T-cell (primary cell): ENCODE data around the gene ODAD3. TPM values are rescaled to one million over a fixed set of nuclear protein-coding genes. Genes with fewer than 3 reads are reported as not detected.

Source experiments
- ATAC-seq, 4 experiments: fragments of 200-7000 bp in 3 of 4; fragments of 150-1000 bp in 1 of 4; cut with Tn5 transposase; replicated peaks in 1 of 4; 1 replicate in 3 of 4; 2 replicates in 1 of 4; pipeline ENCODE4 v1.10.0; 2021; ENCODE audit warnings: moderate library complexity in 3 of 4, mild to moderate bottlenecking in 2 of 4, moderate number of reproducible peaks in 1 of 4
- CTCF ChIA-PET, 2 donors: fragments of 300-600 bp; sonication (Branson Sonifier 250); formaldehyde crosslinking; loops; one replicate each; lab custom pipeline; 2022; ENCODE audit warnings: antibody characterized with exemption in 2 of 2; lab: Charles Lee
- POLR2A ChIA-PET, 2 donors: fragments of 300-600 bp; sonication (Branson Sonifier 250); formaldehyde crosslinking; loops; one replicate each; lab custom pipeline; 2022; ENCODE audit warnings: antibody characterized with exemption in 2 of 2; lab: Charles Lee
- DNase-seq, 35 experiments: peaks; one replicate each; pipeline versions ENCODE4 v3.0.0 to v3.0.0-alpha.2; 2013 to 2023
- H3K27ac ChIP-seq: one replicate; pipeline ENCODE4 v1.5.1; 2013; ENCODE audit warnings: low read length
- H3K27me3 ChIP-seq, 2 experiments: replicated peaks in 1 of 2; 1 replicate in 1 of 2; 2 replicates in 1 of 2; pipeline versions ENCODE4 v1.6.1 to v1.7.0; 2013; ENCODE audit warnings: low read length in 1 of 2, mixed read lengths in 1 of 2; ENCODE audit not compliant: control insufficient read depth in 2 of 2, insufficient read depth in 2 of 2; ENCODE audit errors: extremely low read depth in 1 of 2
- H3K36me3 ChIP-seq, 2 donors: 1 replicate in 1 of 2; 2 replicates in 1 of 2; pipeline versions ENCODE4 v1.6.1 to v1.7.0; 2013; ENCODE audit warnings: low read length in 1 of 2; ENCODE audit not compliant: control insufficient read depth in 2 of 2, insufficient read depth in 1 of 2; ENCODE audit errors: extremely low read depth in 1 of 2
- H3K4me1 ChIP-seq, 2 experiments: 1 replicate in 1 of 2; 2 replicates in 1 of 2; pipeline versions ENCODE4 v1.6.1 to v1.7.0; 2013; ENCODE audit warnings: low read length in 2 of 2, mixed read lengths in 1 of 2; ENCODE audit not compliant: insufficient read depth in 2 of 2, control insufficient read depth in 1 of 2; ENCODE audit errors: extremely low read depth in 1 of 2
- H3K4me3 ChIP-seq, 2 donors: 1 replicate in 1 of 2; 2 replicates in 1 of 2; pipeline versions ENCODE4 v1.5.1 to v1.7.0; 2013; ENCODE audit warnings: mild to moderate bottlenecking in 2 of 2, low read length in 1 of 2, moderate library complexity in 1 of 2; ENCODE audit not compliant: control insufficient read depth in 1 of 2; ENCODE audit errors: extremely low read depth in 1 of 2
- H3K9me3 ChIP-seq: 2 replicates; pipeline ENCODE4 v1.7.0; 2013
- H3K27ac Mint-ChIP-seq, 2 donors: one replicate each; pipeline ENCODE4 v1.8.0; 2020 to 2021; ENCODE audit warnings: mild to moderate bottlenecking in 2 of 2, mixed read lengths in 2 of 2
- H3K27me3 Mint-ChIP-seq, 2 donors: one replicate each; pipeline ENCODE4 v1.8.0; 2021 to 2022; ENCODE audit warnings: mixed read lengths in 2 of 2
- H3K36me3 Mint-ChIP-seq: one replicate; pipeline ENCODE4 v1.8.0; 2021; ENCODE audit warnings: mixed read lengths
- H3K4me1 Mint-ChIP-seq, 3 donors: one replicate each; pipeline ENCODE4 v1.8.0; 2020 to 2022; ENCODE audit warnings: mixed read lengths in 3 of 3, mild to moderate bottlenecking in 1 of 3
- H3K4me3 Mint-ChIP-seq, 3 donors: one replicate each; pipeline ENCODE4 v1.8.0; 2020 to 2022; ENCODE audit warnings: mild to moderate bottlenecking in 3 of 3, mixed read lengths in 3 of 3, moderate library complexity in 3 of 3
- H3K9me3 Mint-ChIP-seq, 3 donors: one replicate each; pipeline ENCODE4 v1.8.0; 2020 to 2022; ENCODE audit warnings: mixed read lengths in 3 of 3
- WGBS: methylation state at CpG from one replicate; pipeline ENCODE4 v1.1.5; 2013; ENCODE audit warnings: missing lambda C conversion rate; ENCODE audit not compliant: insufficient coverage; 5-methylcytosine and 5-hydroxymethylcytosine counted together
- total RNA-seq, 35 experiments: library from RNA in 6 of 35; stranded (reverse) in 6 of 35; fragments of 120-200 nt in 1 of 35; gene quantifications; one replicate each; pipeline versions ENCODE4 v1.2.1 to v1.2.4 and lab custom pipeline; 2013 to 2026

ODAD3 gene
- total RNA-seq, 5 donors from 2014 or later (not counting 1 experiment from before 2014, with no cell fraction given) = 0.20 TPM; not detected in 4

DNA sequence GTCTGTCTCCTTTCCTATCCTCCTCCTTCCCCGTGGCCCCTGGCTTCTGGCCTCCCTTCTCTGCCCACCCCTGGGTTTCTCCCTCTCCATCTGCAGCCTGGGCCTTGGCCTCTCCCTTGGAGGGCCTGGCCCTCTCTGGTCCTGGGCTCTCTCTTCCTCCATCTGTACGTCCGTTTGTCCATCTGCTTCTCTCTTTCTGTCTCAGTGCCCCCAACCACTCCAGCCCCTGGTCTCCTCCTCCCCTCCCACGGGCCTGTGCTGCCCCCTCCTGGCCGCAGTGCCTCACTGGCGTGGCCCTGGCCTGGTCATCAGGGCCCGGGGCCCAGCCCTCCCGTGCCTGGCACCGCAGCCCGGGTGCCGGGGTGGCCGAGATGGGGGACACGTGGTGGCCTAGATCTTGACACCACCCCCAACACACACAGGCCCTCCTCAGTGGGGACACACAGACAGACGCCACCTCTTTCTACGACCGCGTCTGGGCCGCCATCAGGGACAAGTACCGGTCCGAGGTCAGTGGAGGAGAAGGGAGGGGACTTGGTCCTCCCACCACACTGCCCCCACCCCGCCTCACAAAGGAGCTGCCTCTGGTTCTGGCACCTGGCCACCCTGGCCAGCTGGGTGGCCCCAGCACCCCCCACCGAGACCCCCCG is 11.9 kb upstream of the ODAD3 start:
- H3K27me3 Mint-ChIP-seq = no peaks in the 10 kb centered on the region
- H3K27ac Mint-ChIP-seq = no peak overlapping the region
- H3K36me3 Mint-ChIP-seq = peaks cover 17% of the 10 kb centered on the region
- no peaks in the 10 kb centered on the region for H3K27me3 ChIP-seq
- peaks cover 22 to 64% of the 10 kb centered on the region in 2 donors for H3K36me3 ChIP-seq
- 84% methylated on average over 13 of the region's 23 CpGs for WGBS
- ChIA-PET CTCF (no interaction called here), POLR2A (no interaction called here)
- ATAC-seq = peak in 2 of 4 experiments; percentile 36 to 72
- H3K9me3 ChIP-seq = no peaks in the 10 kb centered on the region
- DNase-seq = peak in 23 of 35 experiments; percentile 14 to 61 (median 36)
- no peak overlapping the region for H3K27ac ChIP-seq
- H3K4me3 Mint-ChIP-seq = no peak overlapping the region
- H3K9me3 Mint-ChIP-seq = no peaks in the 10 kb centered on the region
- peaks cover 1 to 4% (median 3%) of the 10 kb centered on the region in 3 donors for H3K4me1 Mint-ChIP-seq
- H3K4me1 ChIP-seq = no peaks in the 10 kb centered on the region
- no peak overlapping the region for H3K4me3 ChIP-seq

DNA sequence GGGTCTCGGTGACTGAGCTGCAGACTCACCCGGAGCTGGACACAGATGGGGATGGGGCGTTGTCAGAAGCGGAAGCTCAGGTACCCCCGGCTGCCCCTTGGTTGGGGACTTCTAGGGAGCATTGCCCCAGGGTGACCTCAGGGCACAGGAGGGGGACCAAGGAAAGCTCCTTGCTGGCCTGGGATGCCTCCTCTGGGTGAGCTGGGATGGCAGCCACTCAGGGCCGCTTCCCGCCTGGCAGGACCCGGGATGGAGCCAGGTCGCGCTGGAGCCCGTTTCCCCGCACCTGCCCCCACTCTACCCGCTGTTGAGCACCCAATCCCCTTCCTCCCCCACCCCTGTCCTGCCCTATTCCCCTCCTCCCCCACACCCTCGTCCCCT is 11.3 kb upstream of the ODAD3 start:
- H3K36me3 Mint-ChIP-seq = peaks cover 20% of the 10 kb centered on the region
- CTCF ChIA-PET = no interaction called here
- no peaks in the 10 kb centered on the region for H3K9me3 Mint-ChIP-seq
- peaks cover 3 to 7% (median 3%) of the 10 kb centered on the region in 3 donors for H3K4me1 Mint-ChIP-seq
- DNase-seq (no peak), ATAC-seq (no peak)
- WGBS = 89% methylated on average over 8 of the region's 14 CpGs
- Histone ChIP-seq H3K36me3 (peaks cover 22 to 69% of the 10 kb centered on the region in 2 donors), H3K4me3 (no peak overlapping the region), H3K27ac (no peak overlapping the region), H3K27me3 (no peaks in the 10 kb centered on the region), H3K9me3 (no peaks in the 10 kb centered on the region), H3K4me1 (no peaks in the 10 kb centered on the region)
- no peaks in the 10 kb centered on the region for H3K27me3 Mint-ChIP-seq
- POLR2A ChIA-PET = no interaction called here
- H3K4me3 Mint-ChIP-seq = no peak overlapping the region
- H3K27ac Mint-ChIP-seq = no peak overlapping the region

DNA sequence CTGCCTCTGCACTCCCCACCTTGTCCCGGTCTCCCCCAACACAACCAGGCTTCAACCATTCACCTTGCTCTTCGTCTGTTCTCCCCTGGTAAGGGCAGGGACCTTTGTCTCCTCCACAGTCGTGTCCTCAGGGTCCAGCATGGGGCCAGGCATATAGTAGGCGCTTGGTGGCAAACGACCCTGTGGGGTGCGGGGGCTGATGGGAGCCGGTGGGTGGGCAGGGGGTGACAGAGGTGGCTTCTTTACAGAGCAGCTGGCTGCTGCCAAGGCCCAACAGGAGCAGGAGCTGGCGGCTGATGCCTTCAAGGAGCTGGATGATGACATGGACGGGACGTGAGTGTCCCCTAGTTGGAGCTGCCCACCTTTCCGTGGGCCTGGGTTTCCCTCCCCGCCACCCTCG is 10.2 kb upstream of the ODAD3 start:
- H3K4me1 ChIP-seq = no peaks in the 10 kb centered on the region
- Mint-ChIP-seq H3K4me1 (peaks cover 3 to 7% (median 3%) of the 10 kb centered on the region in 3 donors), H3K27me3 (no peaks in the 10 kb centered on the region), H3K4me3 (no peak overlapping the region), H3K36me3 (peaks cover 26% of the 10 kb centered on the region), H3K27ac (no peak overlapping the region), H3K9me3 (no peaks in the 10 kb centered on the region)
- ATAC-seq (no peak), DNase-seq (no peak)
- ChIA-PET CTCF (no interaction called here), POLR2A (no interaction called here)
- no peaks in the 10 kb centered on the region for H3K27me3 ChIP-seq
- 94% methylated on average over 12 of the region's 13 CpGs for WGBS
- no peaks in the 10 kb centered on the region for H3K9me3 ChIP-seq
- no peak overlapping the region for H3K4me3 ChIP-seq
- peaks cover 28 to 74% of the 10 kb centered on the region in 2 donors for H3K36me3 ChIP-seq
- no peak overlapping the region for H3K27ac ChIP-seq

DNA sequence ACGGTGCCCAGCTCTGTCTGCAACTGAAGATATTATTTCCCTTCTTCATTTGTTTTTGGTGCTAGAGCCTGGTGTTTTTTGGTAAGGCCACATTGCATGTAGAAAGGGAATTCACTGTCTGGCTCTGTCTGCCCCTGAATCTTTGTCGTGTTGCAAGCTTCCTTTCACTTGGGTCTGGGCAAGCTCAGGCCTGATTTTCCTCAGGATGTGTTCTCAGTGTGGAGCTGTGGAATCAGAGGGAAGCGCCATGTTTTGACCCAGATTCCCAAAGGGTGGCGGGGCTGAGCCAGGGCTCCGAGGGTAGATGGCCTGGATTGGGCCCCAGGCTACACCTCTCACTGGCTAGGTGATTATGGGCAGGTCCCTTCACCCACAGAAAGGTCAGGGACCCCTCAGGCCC is 9.1 kb upstream of the ODAD3 start:
- Histone ChIP-seq H3K4me3 (no peak overlapping the region), H3K27ac (no peak overlapping the region), H3K9me3 (no peaks in the 10 kb centered on the region), H3K36me3 (peaks cover 27 to 77% of the 10 kb centered on the region in 2 donors), H3K4me1 (no peaks in the 10 kb centered on the region), H3K27me3 (no peaks in the 10 kb centered on the region)
- Mint-ChIP-seq H3K9me3 (no peaks in the 10 kb centered on the region), H3K4me1 (peaks cover 3 to 7% (median 3%) of the 10 kb centered on the region in 3 donors), H3K27ac (no peak overlapping the region), H3K36me3 (peaks cover 20% of the 10 kb centered on the region), H3K27me3 (no peaks in the 10 kb centered on the region), H3K4me3 (no peak overlapping the region)
- WGBS = 100% methylated on average over 1 of the region's 5 CpGs
- no peak for ATAC-seq
- DNase-seq = no peak
- POLR2A ChIA-PET = interaction anchor here in 1 of 2 donors (0.6 kb wide), 1 partner anchor 179 kb away, joined by 3 read pairs; no protein-coding TSS in a partner anchor
- CTCF ChIA-PET = interaction anchor here in 1 of 2 donors (0.8 kb wide), 1 partner anchor 8 kb away, joined by 7 read pairs; no protein-coding TSS in a partner anchor

DNA sequence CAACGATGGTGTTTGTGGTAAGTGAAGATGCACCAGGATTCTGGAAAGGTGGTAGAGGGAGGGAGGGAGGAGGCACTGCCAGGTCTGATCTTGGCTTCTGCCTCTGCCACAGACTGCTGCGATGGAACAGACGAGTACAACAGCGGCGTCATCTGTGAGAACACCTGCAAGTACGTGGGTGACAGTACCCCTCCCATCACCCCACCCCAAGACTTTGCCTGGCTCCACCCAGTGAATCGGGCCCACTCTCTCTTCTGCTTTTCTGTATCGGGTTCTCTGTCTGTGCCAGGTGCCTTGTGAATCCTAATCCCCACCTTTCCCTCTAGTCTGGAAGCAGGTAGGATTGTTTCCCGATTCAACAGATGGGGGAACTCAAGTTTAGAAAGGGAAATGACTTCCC is 3.0 kb upstream of the ODAD3 start:
- no peaks in the 10 kb centered on the region for H3K9me3 ChIP-seq
- H3K27me3 ChIP-seq = no peaks in the 10 kb centered on the region
- ChIA-PET POLR2A (no interaction called here), CTCF (no interaction called here)
- Mint-ChIP-seq H3K9me3 (no peaks in the 10 kb centered on the region), H3K4me1 (peaks cover 26 to 34% (median 32%) of the 10 kb centered on the region in 3 donors), H3K4me3 (peak overlapping the region; percentile 36 to 98 (median 68)), H3K27me3 (no peaks in the 10 kb centered on the region), H3K27ac (no peak overlapping the region), H3K36me3 (peaks cover 26% of the 10 kb centered on the region)
- H3K27ac ChIP-seq = no peak overlapping the region
- DNase-seq (peak in 1 of 35 experiments; percentile 21), ATAC-seq (no peak)
- no CpG with 5 or more reads among the region's 9 CpGs for WGBS
- H3K4me3 ChIP-seq = no peak overlapping the region
- H3K4me1 ChIP-seq = peaks cover 6 to 27% of the 10 kb centered on the region in 2 experiments
- H3K36me3 ChIP-seq = peaks cover 10 to 48% of the 10 kb centered on the region in 2 donors

DNA sequence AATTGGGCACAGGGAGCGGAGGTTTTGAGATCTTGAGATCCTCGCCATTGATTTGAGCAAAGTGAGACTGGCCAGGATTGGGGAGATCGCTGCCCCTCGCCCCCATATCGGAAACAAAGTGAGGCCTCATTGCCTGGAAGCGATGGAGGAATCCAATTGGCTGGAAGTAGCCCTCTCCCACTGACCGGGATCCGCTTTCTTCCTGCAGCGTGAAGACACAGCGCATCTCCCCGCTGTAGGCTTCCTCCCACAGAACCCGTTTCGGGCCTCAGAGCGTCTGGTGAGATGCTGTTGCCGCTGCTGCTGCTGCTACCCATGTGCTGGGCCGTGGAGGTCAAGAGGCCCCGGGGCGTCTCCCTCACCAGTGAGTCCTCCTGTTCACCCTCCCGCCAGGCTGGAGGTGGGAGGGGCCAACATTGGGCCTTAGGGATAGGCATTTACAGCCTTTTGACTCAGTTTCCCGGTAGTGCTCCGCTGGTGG is 952 bp upstream of the ODAD3 start:
- Histone ChIP-seq H3K4me3 (peak overlapping the region; percentile 92 to 96), H3K9me3 (no peaks in the 10 kb centered on the region), H3K4me1 (peaks cover 6 to 27% of the 10 kb centered on the region in 2 experiments), H3K27ac (peak overlapping the region; percentile 75), H3K27me3 (peaks cover 0 to 3% of the 10 kb centered on the region in 2 experiments), H3K36me3 (peaks cover 6 to 32% of the 10 kb centered on the region in 2 donors)
- Mint-ChIP-seq H3K4me3 (peak overlapping the region; percentile 98 to 99 (median 99)), H3K27me3 (peaks cover 0 to under 1% of the 10 kb centered on the region in 2 donors), H3K4me1 (peaks cover 23 to 31% (median 25%) of the 10 kb centered on the region in 3 donors), H3K27ac (peak overlapping the region; percentile 94 to 98), H3K9me3 (no peaks in the 10 kb centered on the region), H3K36me3 (peaks cover 14% of the 10 kb centered on the region)
- ChIA-PET CTCF (interaction anchor here in 1 of 2 donors (0.7 to 1.8 kb wide), 4 partner anchors 14 to 61 kb away, joined by 6 to 24 read pairs (median 15); partner anchors contain the start of gene SWSAP1), POLR2A (interaction anchor here in 1 of 2 donors (1.0 to 1.4 kb wide), 2 partner anchors 55 to 61 kb away, joined by 5 to 6 read pairs; partner anchors contain the start of gene SWSAP1)
- DNase-seq = peak in 2 of 35 experiments; percentile 19 to 28
- ATAC-seq = no peak
- 3% methylated on average over 16 of the region's 21 CpGs for WGBS
